B cell (primary cell): ENCODE results near the gene CACHD1. TPM values are rescaled to one million over a fixed set of nuclear protein-coding genes. Genes with fewer than 3 reads are reported as not detected.

Experiments
- ATAC-seq: fragments of 200-7000 bp; cut with Tn5 transposase; one replicate; pipeline ENCODE4 v1.10.0; 2021; ENCODE audit warnings: low read depth, mild to moderate bottlenecking, moderate number of reproducible peaks, moderate library complexity
- CTCF ChIA-PET: fragments of 350-600 bp; sonication (Branson Sonifier 250); formaldehyde crosslinking; loops from one replicate; lab custom pipeline; 2021; ENCODE audit warnings: antibody characterized with exemption, inconsistent platforms; lab: Charles Lee
- POLR2A ChIA-PET: fragments of 350-600 bp; sonication (Branson Sonifier 250); formaldehyde crosslinking; loops from one replicate; lab custom pipeline; 2021; ENCODE audit warnings: antibody characterized with exemption; lab: Charles Lee
- DNase-seq: peaks from one replicate; pipeline ENCODE4 v3.0.0; 2013
- H2AFZ ChIP-seq: 2 replicates; pipeline ENCODE4 v1.6.1; 2012; ENCODE audit warnings: mild to moderate bottlenecking, low read depth, low read length; ENCODE audit not compliant: insufficient read depth, poor library complexity, severe bottlenecking
- H3K27ac ChIP-seq, 2 donors: 1 replicate in 1 of 2; 2 replicates in 1 of 2; pipeline ENCODE4 v1.5.1; 2012 to 2013; ENCODE audit warnings: low read length in 2 of 2, mild to moderate bottlenecking in 2 of 2, moderate library complexity in 1 of 2
- H3K27me3 ChIP-seq, 4 experiments: fragments of 200-600 bp in 1 of 4; sonication (generic) in 1 of 4; replicated peaks in 1 of 4; 1 replicate in 2 of 4; 2 replicates in 2 of 4; pipeline versions ENCODE4 v1.6.1 to v1.7.0; 2013 to 2016; ENCODE audit warnings: low read length in 3 of 4, mild to moderate bottlenecking in 2 of 4, mixed read lengths in 1 of 4, moderate library complexity in 1 of 4; ENCODE audit not compliant: insufficient read depth in 4 of 4, control insufficient read depth in 3 of 4; ENCODE audit errors: control extremely low read depth in 1 of 4
- H3K36me3 ChIP-seq, 2 experiments: replicated peaks in 1 of 2; 1 replicate in 1 of 2; 2 replicates in 1 of 2; pipeline versions ENCODE4 v1.6.1 to v1.7.1; 2013; ENCODE audit warnings: low read length in 1 of 2; ENCODE audit not compliant: insufficient read depth in 2 of 2, control insufficient read depth in 1 of 2; ENCODE audit errors: control extremely low read depth in 1 of 2, extremely low read depth in 1 of 2
- H3K4me1 ChIP-seq, 2 donors: fragments of 200-600 bp in 1 of 2; sonication (generic) in 1 of 2; 1 replicate in 1 of 2; 2 replicates in 1 of 2; pipeline versions ENCODE4 v1.5.1 to v1.6.1; 2013 to 2017; ENCODE audit warnings: low read length in 2 of 2; ENCODE audit not compliant: control insufficient read depth in 2 of 2, insufficient read depth in 2 of 2
- H3K4me2 ChIP-seq: replicated peaks from 2 replicates; pipeline ENCODE3; 2012; ENCODE audit warnings: mild to moderate bottlenecking, low read depth, low read length; ENCODE audit not compliant: poor library complexity, severe bottlenecking
- H3K4me3 ChIP-seq, 5 experiments: fragments of 200-600 bp in 1 of 5; sonication (generic) in 1 of 5; 1 replicate in 3 of 5; 2 replicates in 2 of 5; pipeline versions ENCODE4 v1.5.1 to v1.7.0; 2011 to 2016; ENCODE audit warnings: low read length in 4 of 5, mild to moderate bottlenecking in 4 of 5, low read depth in 2 of 5, control low read depth in 1 of 5, moderate library complexity in 1 of 5; ENCODE audit not compliant: insufficient read depth in 1 of 5; ENCODE audit errors: control extremely low read depth in 1 of 5, extremely low read depth in 1 of 5
- H3K79me2 ChIP-seq: fragments of 200-600 bp; sonication (generic); one replicate; pipeline ENCODE4 v1.6.0; 2016; ENCODE audit warnings: low read length; ENCODE audit not compliant: control insufficient read depth, insufficient read depth
- H3K9ac ChIP-seq: fragments of 200-600 bp; sonication (generic); 2 replicates; pipeline ENCODE4 v1.6.1; 2017; ENCODE audit warnings: mild to moderate bottlenecking, low read length, moderate library complexity
- H3K9me3 ChIP-seq, 3 donors: one replicate each; pipeline versions ENCODE4 v1.6.1 to v1.7.1; 2013; ENCODE audit warnings: low read length in 2 of 3; ENCODE audit not compliant: control insufficient read depth in 2 of 3, insufficient read depth in 1 of 3; ENCODE audit errors: control extremely low read depth in 1 of 3
- H4K20me1 ChIP-seq: 2 replicates; pipeline ENCODE4 v1.6.0; 2012; ENCODE audit warnings: mild to moderate bottlenecking, low read length; ENCODE audit not compliant: insufficient read depth, control insufficient read depth, poor library complexity, severe bottlenecking
- H3K27ac Mint-ChIP-seq: one replicate; pipeline ENCODE4 v1.8.0; 2021; ENCODE audit warnings: mixed read lengths
- H3K27me3 Mint-ChIP-seq: one replicate; pipeline ENCODE4 v1.8.0; 2021; ENCODE audit warnings: mixed read lengths
- H3K4me1 Mint-ChIP-seq: one replicate; pipeline ENCODE4 v1.8.0; 2021; ENCODE audit warnings: mixed read lengths
- H3K4me3 Mint-ChIP-seq: one replicate; pipeline ENCODE4 v1.8.0; 2021; ENCODE audit warnings: mixed read lengths
- H3K9me3 Mint-ChIP-seq: one replicate; pipeline ENCODE4 v1.8.0; 2022; ENCODE audit warnings: mixed read lengths; ENCODE audit not compliant: insufficient read depth
- EZH2 ChIP-seq: IDR thresholded peaks from 2 replicates; pipeline ENCODE4 v1.6.1; 2012; ENCODE audit warnings: borderline replicate concordance, low read depth, mild to moderate bottlenecking, moderate library complexity, low read length; ENCODE audit not compliant: insufficient read depth, poor library complexity, severe bottlenecking
- WGBS: methylation state at CpG from one replicate; pipeline ENCODE4 v1.1.5; 2013; ENCODE audit warnings: missing lambda C conversion rate; ENCODE audit not compliant: insufficient coverage; 5-methylcytosine and 5-hydroxymethylcytosine counted together
- intact Hi-C: fragments of 100-400 bp; cut with micrococcal nuclease; formaldehyde crosslinking; loops from one replicate; pipeline ENCODE4 v1.10.0; 2022
- polyA plus RNA-seq: library from polyadenylated mRNA; depleted of rRNA; stranded (reverse); fragments of >200 nt; gene quantifications from 2 replicates; pipeline ENCODE4 v1.2.3, GENCODE V29; 2012
- total RNA-seq, 2 donors: library from RNA; stranded (reverse); fragments of 120-200 nt in 1 of 2; gene quantifications; 1 replicate in 1 of 2; 2 replicates in 1 of 2; pipeline versions ENCODE4 v1.2.3 to v1.2.4, GENCODE V29; 2013 to 2022
- TF ChIP-seq, protein P1 (sequence below): fragments of 200-600 bp; IDR thresholded peaks from one replicate; pipeline ENCODE4 v1.8.0; 2022; ENCODE audit warnings: antibody characterized with exemption, mild to moderate bottlenecking

CACHD1 gene
- total and polyA plus RNA-seq, 2 donors (not counting 1 experiment from before 2014, with no cell fraction given): not detected

DNA sequence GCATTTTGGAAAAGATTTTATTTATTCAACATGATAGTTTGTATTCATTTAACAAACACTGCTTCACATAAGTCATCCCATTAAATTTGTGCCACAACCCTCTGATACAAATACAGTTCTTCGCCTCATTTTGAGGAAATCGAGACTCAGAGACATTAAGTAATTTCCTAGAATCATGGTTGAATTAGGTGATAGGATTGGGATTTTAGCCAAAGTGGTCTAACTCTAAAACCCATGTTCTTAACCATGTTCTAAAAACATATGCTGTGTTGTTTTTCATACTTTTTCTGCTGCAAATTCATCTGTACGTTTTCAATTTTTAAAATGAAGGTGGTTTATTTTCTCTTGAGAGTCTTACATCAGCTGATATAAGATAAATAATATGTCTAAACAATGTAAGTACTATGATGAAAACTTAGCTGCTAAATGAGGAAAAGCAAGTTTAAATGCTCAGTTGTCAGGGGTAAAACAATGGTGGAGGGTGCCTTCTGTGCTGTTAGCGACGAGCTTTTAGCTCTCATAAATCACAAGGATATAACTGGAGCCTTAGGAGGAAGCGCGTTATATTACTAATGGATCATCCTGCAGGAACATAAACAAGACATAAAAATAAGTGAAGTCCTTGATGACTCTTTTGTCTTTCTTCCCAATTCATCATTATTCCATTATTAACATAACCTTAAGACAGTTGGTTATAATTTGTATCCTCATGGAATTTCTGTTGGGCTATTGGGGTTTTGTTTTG, 97.7 kb downstream of the CACHD1 start:
- POLR2A ChIA-PET: no interaction called here
- H3K27me3 ChIP-seq: no peaks in the 10 kb centered on the region
- H3K4me1 Mint-ChIP-seq: no peaks in the 10 kb centered on the region
- H3K4me3 ChIP-seq: no peak overlapping the region
- DNase-seq (no peak), ATAC-seq (no peak)
- CTCF ChIA-PET: no interaction called here
- no peaks in the 10 kb centered on the region for H3K36me3 ChIP-seq
- no peaks in the 10 kb centered on the region for H3K9me3 Mint-ChIP-seq
- WGBS: 100% methylated on average over 1 of the region's 7 CpGs
- TF ChIP-seq, protein P1, sequence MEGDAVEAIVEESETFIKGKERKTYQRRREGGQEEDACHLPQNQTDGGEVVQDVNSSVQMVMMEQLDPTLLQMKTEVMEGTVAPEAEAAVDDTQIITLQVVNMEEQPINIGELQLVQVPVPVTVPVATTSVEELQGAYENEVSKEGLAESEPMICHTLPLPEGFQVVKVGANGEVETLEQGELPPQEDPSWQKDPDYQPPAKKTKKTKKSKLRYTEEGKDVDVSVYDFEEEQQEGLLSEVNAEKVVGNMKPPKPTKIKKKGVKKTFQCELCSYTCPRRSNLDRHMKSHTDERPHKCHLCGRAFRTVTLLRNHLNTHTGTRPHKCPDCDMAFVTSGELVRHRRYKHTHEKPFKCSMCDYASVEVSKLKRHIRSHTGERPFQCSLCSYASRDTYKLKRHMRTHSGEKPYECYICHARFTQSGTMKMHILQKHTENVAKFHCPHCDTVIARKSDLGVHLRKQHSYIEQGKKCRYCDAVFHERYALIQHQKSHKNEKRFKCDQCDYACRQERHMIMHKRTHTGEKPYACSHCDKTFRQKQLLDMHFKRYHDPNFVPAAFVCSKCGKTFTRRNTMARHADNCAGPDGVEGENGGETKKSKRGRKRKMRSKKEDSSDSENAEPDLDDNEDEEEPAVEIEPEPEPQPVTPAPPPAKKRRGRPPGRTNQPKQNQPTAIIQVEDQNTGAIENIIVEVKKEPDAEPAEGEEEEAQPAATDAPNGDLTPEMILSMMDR: no peak
- H3K27me3 Mint-ChIP-seq: peaks cover 9% of the 10 kb centered on the region
- H3K9ac ChIP-seq: no peak overlapping the region
- no peak overlapping the region for H3K27ac Mint-ChIP-seq
- no peak overlapping the region for H3K4me3 Mint-ChIP-seq
- H3K4me1 ChIP-seq: no peaks in the 10 kb centered on the region
- no peak overlapping the region for H3K27ac ChIP-seq
- H4K20me1 ChIP-seq: no peaks in the 10 kb centered on the region
- H2AFZ ChIP-seq: no peak overlapping the region
- H3K79me2 ChIP-seq: no peaks in the 10 kb centered on the region
- intact Hi-C loops: no loop called here
- no peaks in the 10 kb centered on the region for H3K9me3 ChIP-seq
- no peak overlapping the region for H3K4me2 ChIP-seq

- no CpG with 5 or more reads among the region's 4 CpGs for WGBS
- TF ChIP-seq, protein P1: no peak
- TF ChIP-seq EZH2: no peak
- Histone ChIP-seq H3K27me3 (no peaks in the 10 kb centered on the region), H2AFZ (no peak overlapping the region), H3K4me2 (no peak overlapping the region), H3K4me1 (no peaks in the 10 kb centered on the region), H4K20me1 (no peaks in the 10 kb centered on the region), H3K79me2 (no peaks in the 10 kb centered on the region), H3K9ac (no peak overlapping the region), H3K27ac (no peak overlapping the region), H3K36me3 (no peaks in the 10 kb centered on the region), H3K9me3 (no peaks in the 10 kb centered on the region), H3K4me3 (no peak overlapping the region)
- Mint-ChIP-seq H3K27me3 (peaks cover 9% of the 10 kb centered on the region), H3K4me1 (no peaks in the 10 kb centered on the region), H3K27ac (no peak overlapping the region), H3K9me3 (no peaks in the 10 kb centered on the region), H3K4me3 (no peak overlapping the region)
- ChIA-PET CTCF (no interaction called here), POLR2A (no interaction called here)
- DNase-seq: no peak
- intact Hi-C loops: no loop called here
- no peak for ATAC-seq
Measured at GRCh38 chr1:64568171-64568450, 98.2 kb downstream of the CACHD1 start.
